H9 (cell line): ENCODE data around the gene DHPS. TPM values are rescaled to one million over a fixed set of nuclear protein-coding genes. Genes with fewer than 3 reads are reported as not detected.

Experiments used
- DNase-seq: peaks from one replicate; pipeline ENCODE4 v3.0.0-alpha.2; 2017
- H2AFZ ChIP-seq: one replicate; pipeline ENCODE4 v1.6.1; 2013; ENCODE audit warnings: mild to moderate bottlenecking, low read length, control low read depth, moderate library complexity
- H2AK5ac ChIP-seq: 2 replicates; pipeline ENCODE4 v1.6.1; 2013; ENCODE audit warnings: low read length, control low read depth, mixed read lengths; ENCODE audit not compliant: insufficient read length
- H2BK120ac ChIP-seq: one replicate; pipeline ENCODE4 v1.6.1; 2013; ENCODE audit warnings: low read depth, mild to moderate bottlenecking, low read length, control low read depth, inconsistent platforms; ENCODE audit not compliant: poor library complexity, severe bottlenecking
- H2BK12ac ChIP-seq: 2 replicates; pipeline ENCODE4 v1.6.1; 2013; ENCODE audit warnings: low read length, control low read depth, mixed read lengths, low read depth; ENCODE audit not compliant: insufficient read length
- H2BK15ac ChIP-seq: 2 replicates; pipeline ENCODE4 v1.6.1; 2013; ENCODE audit warnings: low read depth, low read length, control low read depth
- H2BK20ac ChIP-seq: one replicate; pipeline ENCODE4 v1.6.1; 2013; ENCODE audit warnings: low read depth, mild to moderate bottlenecking, low read length, control low read depth, inconsistent platforms; ENCODE audit not compliant: poor library complexity, severe bottlenecking
- H2BK5ac ChIP-seq: 2 replicates; pipeline ENCODE4 v1.6.1; 2013; ENCODE audit warnings: low read length, control low read depth, mixed read lengths; ENCODE audit not compliant: insufficient read length
- H3K14ac ChIP-seq: 2 replicates; pipeline ENCODE4 v1.6.1; 2013; ENCODE audit warnings: low read length, control low read depth; ENCODE audit not compliant: insufficient read depth
- H3K18ac ChIP-seq: 2 replicates; pipeline ENCODE4 v1.6.1; 2013; ENCODE audit warnings: low read depth, mild to moderate bottlenecking, mixed read lengths, low read length, control low read depth; ENCODE audit not compliant: insufficient read length
- H3K23ac ChIP-seq: 2 replicates; pipeline ENCODE4 v1.6.1; 2013; ENCODE audit warnings: low read length, control low read depth, mixed read lengths, low read depth; ENCODE audit not compliant: insufficient read length
- H3K23me2 ChIP-seq: 2 replicates; pipeline ENCODE4 v1.6.1; 2013; ENCODE audit warnings: low read depth, mild to moderate bottlenecking, mixed read lengths, low read length, control low read depth; ENCODE audit not compliant: insufficient read length, poor library complexity, severe bottlenecking
- H3K27ac ChIP-seq: 2 replicates; pipeline ENCODE4 v1.5.1; 2013; ENCODE audit warnings: low read length, control low read depth, mixed read lengths, low read depth; ENCODE audit not compliant: insufficient read length
- H3K27me3 ChIP-seq: 2 replicates; pipeline ENCODE4 v1.6.1; 2013; ENCODE audit warnings: low read length, control low read depth, inconsistent platforms; ENCODE audit not compliant: insufficient read depth
- H3K4ac ChIP-seq: 2 replicates; pipeline ENCODE4 v1.6.1; 2013; ENCODE audit warnings: low read depth, mild to moderate bottlenecking, control low read depth, inconsistent platforms, low read length, moderate library complexity
- H3K4me1 ChIP-seq: 2 replicates; pipeline ENCODE4 v1.6.1; 2013; ENCODE audit warnings: low read length, control low read depth, inconsistent platforms; ENCODE audit not compliant: insufficient read depth
- H3K4me2 ChIP-seq: 2 replicates; pipeline ENCODE4 v1.6.1; 2013; ENCODE audit warnings: low read length, control low read depth, mixed read lengths; ENCODE audit not compliant: insufficient read length, insufficient read depth
- H3K56ac ChIP-seq: 2 replicates; pipeline ENCODE4 v1.6.1; 2013; ENCODE audit warnings: low read depth, mild to moderate bottlenecking, mixed read lengths, low read length, control low read depth; ENCODE audit not compliant: insufficient read length
- H3K79me1 ChIP-seq: 2 replicates; pipeline ENCODE4 v1.6.1; 2013; ENCODE audit warnings: low read depth, mild to moderate bottlenecking, moderate library complexity, low read length, control low read depth, inconsistent platforms; ENCODE audit not compliant: insufficient read depth, poor library complexity, severe bottlenecking
- H3K79me2 ChIP-seq: 2 replicates; pipeline ENCODE4 v1.6.1; 2013; ENCODE audit warnings: low read length, control low read depth, inconsistent platforms; ENCODE audit not compliant: insufficient read depth
- H3K9ac ChIP-seq: 2 replicates; pipeline ENCODE4 v1.6.1; 2013; ENCODE audit warnings: low read length, control low read depth, mixed read lengths; ENCODE audit not compliant: insufficient read length; ENCODE audit errors: extremely low read depth
- H3K9me3 ChIP-seq: one replicate; pipeline ENCODE4 v1.6.1; 2013; ENCODE audit warnings: low read depth, low read length, inconsistent platforms; ENCODE audit not compliant: control insufficient read depth
- H3T11ph ChIP-seq: one replicate; pipeline ENCODE4 v1.6.1; 2013; ENCODE audit warnings: mild to moderate bottlenecking, low read length, control low read depth, inconsistent platforms
- H4K20me1 ChIP-seq: one replicate; pipeline ENCODE4 v1.6.1; 2013; ENCODE audit not compliant: control insufficient read depth, insufficient read length, insufficient read depth
- H4K5ac ChIP-seq: 2 replicates; pipeline ENCODE4 v1.6.1; 2013; ENCODE audit warnings: low read depth, mild to moderate bottlenecking, mixed read lengths, low read length, control low read depth; ENCODE audit not compliant: insufficient read length
- H4K8ac ChIP-seq: replicated peaks from 2 replicates; pipeline ENCODE4 v1.6.1; 2013; ENCODE audit warnings: low read length, control low read depth, mixed read lengths, low read depth; ENCODE audit not compliant: insufficient read length
- H4K91ac ChIP-seq: 2 replicates; pipeline ENCODE4 v1.6.1; 2013; ENCODE audit warnings: low read depth, mild to moderate bottlenecking, moderate library complexity, mixed read lengths, low read length, control low read depth; ENCODE audit not compliant: insufficient read length
- H3K27ac Mint-ChIP-seq, 3 experiments: 2 replicates in 2 of 3; 3 replicates in 1 of 3; pipeline ENCODE4 v1.8.0; 2020 to 2021; ENCODE audit warnings: mixed read lengths in 3 of 3, mild to moderate bottlenecking in 1 of 3, moderate library complexity in 1 of 3
- H3K27me3 Mint-ChIP-seq: 2 replicates; pipeline ENCODE4 v1.8.0; 2021; ENCODE audit warnings: low read depth, mild to moderate bottlenecking, moderate library complexity, mixed read lengths
- H3K36me3 Mint-ChIP-seq, 3 experiments: 2 replicates in 2 of 3; 3 replicates in 1 of 3; pipeline ENCODE4 v1.8.0; 2020 to 2021; ENCODE audit warnings: low read depth in 3 of 3, mixed read lengths in 3 of 3; ENCODE audit not compliant: insufficient read depth in 1 of 3
- H3K4me1 Mint-ChIP-seq, 2 experiments: 2 replicates each; pipeline ENCODE4 v1.8.0; 2020; ENCODE audit warnings: mixed read lengths in 2 of 2
- H3K4me3 Mint-ChIP-seq, 2 experiments: 2 replicates in 1 of 2; 3 replicates in 1 of 2; pipeline ENCODE4 v1.8.0; 2020 to 2021; ENCODE audit warnings: mild to moderate bottlenecking in 2 of 2, mixed read lengths in 2 of 2, moderate library complexity in 1 of 2
- H3K9me3 Mint-ChIP-seq, 2 experiments: 2 replicates in 1 of 2; 3 replicates in 1 of 2; pipeline ENCODE4 v1.8.0; 2020; ENCODE audit warnings: mild to moderate bottlenecking in 2 of 2, mixed read lengths in 2 of 2, moderate library complexity in 1 of 2
- WGBS: extraction: QIAGEN DNeasy Blood & Tissue Kit; methylation state at CpG from one replicate; pipeline ENCODE4 v1.1.7; 2013; ENCODE audit warnings: missing lambda C conversion rate, low lambda C conversion rate, mixed read lengths; ENCODE audit not compliant: insufficient read length; ENCODE audit errors: extremely low coverage; 5-methylcytosine and 5-hydroxymethylcytosine counted together
- total RNA-seq: library from RNA; stranded (reverse); gene quantifications from 2 replicates; pipeline ENCODE4 v1.2.1, GENCODE V29; 2021
- TF ChIP-seq, protein P1 (sequence below): fragments of 200-600 bp; sonication (generic); conservative IDR thresholded peaks from 3 replicates; pipeline ENCODE4 v1.8.0; 2021; ENCODE audit warnings: antibody characterized with exemption, mild to moderate bottlenecking

Gene DHPS
- total RNA-seq, 1 experiment from 2014 or later: 94.9 TPM

DNA sequence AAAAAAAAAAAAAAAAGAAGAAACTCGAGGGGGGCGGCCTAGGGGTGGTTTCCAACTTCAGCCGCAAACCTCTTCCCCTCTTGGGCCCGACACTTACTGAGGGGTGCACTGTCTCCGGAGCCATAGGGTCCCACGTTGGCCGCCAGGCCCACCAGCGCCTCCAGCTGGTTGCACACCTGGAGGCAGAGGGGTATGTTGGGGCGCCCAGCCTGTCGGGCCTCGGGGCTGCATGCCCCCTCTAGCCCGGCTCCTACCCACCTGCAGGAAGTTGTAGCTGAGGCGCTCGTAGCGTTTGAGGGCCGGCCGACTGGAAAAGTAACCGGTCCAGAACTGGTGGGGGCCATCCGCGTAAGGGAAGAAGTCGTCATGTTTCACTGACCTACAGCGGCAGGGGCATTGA is 23.7 kb downstream of the DHPS start:
- Histone ChIP-seq H4K8ac (no peak overlapping the region), H3K56ac (no peak overlapping the region), H3K23me2 (no peaks in the 10 kb centered on the region), H2AFZ (no peak overlapping the region), H4K91ac (no peak overlapping the region), H3K14ac (no peak overlapping the region), H3K4me1 (no peaks in the 10 kb centered on the region), H2BK120ac (no peak overlapping the region), H3K18ac (no peak overlapping the region), H3K27ac (no peak overlapping the region), H2BK5ac (no peak overlapping the region), H3K79me1 (no peaks in the 10 kb centered on the region), H3K9ac (no peak overlapping the region), H2BK12ac (no peak overlapping the region), H3K27me3 (no peaks in the 10 kb centered on the region), H3K9me3 (no peaks in the 10 kb centered on the region), H4K5ac (no peak overlapping the region), H3K79me2 (no peaks in the 10 kb centered on the region; the same call in 1 of the 2 replicates), H4K20me1 (no peaks in the 10 kb centered on the region), H3K4me2 (no peak overlapping the region), H3T11ph (no peak overlapping the region), H2AK5ac (no peak overlapping the region), H2BK20ac (no peak overlapping the region), H3K23ac (no peak overlapping the region), H2BK15ac (no peak overlapping the region), H3K4ac (no peak overlapping the region)
- Mint-ChIP-seq H3K36me3 (peaks cover 25 to 57% (median 49%) of the 10 kb centered on the region in 3 experiments), H3K4me1 (peaks cover 0 to 6% of the 10 kb centered on the region in 2 experiments; a peak in 2 of 4 replicates), H3K27me3 (no peaks in the 10 kb centered on the region; the same call in 1 of the 2 replicates), H3K9me3 (no peaks in the 10 kb centered on the region), H3K4me3 (no peak overlapping the region), H3K27ac (no peak overlapping the region; a peak in 1 of 7 replicates)
- DNase-seq: no peak
- TF ChIP-seq, protein P1, sequence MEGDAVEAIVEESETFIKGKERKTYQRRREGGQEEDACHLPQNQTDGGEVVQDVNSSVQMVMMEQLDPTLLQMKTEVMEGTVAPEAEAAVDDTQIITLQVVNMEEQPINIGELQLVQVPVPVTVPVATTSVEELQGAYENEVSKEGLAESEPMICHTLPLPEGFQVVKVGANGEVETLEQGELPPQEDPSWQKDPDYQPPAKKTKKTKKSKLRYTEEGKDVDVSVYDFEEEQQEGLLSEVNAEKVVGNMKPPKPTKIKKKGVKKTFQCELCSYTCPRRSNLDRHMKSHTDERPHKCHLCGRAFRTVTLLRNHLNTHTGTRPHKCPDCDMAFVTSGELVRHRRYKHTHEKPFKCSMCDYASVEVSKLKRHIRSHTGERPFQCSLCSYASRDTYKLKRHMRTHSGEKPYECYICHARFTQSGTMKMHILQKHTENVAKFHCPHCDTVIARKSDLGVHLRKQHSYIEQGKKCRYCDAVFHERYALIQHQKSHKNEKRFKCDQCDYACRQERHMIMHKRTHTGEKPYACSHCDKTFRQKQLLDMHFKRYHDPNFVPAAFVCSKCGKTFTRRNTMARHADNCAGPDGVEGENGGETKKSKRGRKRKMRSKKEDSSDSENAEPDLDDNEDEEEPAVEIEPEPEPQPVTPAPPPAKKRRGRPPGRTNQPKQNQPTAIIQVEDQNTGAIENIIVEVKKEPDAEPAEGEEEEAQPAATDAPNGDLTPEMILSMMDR: peak; percentile 35; the same call in 2 of the 3 replicates
- WGBS: no CpG with 5 or more reads among the region's 22 CpGs
